IMR-90 (cell line): ENCODE measurements around the gene DHDH.
"Not testable (repeated sequence)": the region's sequence is repeated elsewhere in the genome, so short reads cannot be mapped to it uniquely, and the experiment has no call there.

Experiments
- BHLHE40 ChIP-seq: fragments of 150-350 bp; IDR thresholded peaks from 2 replicates; pipeline ENCODE4 v1.6.1; 2016; ENCODE audit warnings: mild to moderate bottlenecking, low read depth, low read length
- CEBPB ChIP-seq: IDR thresholded peaks from 2 replicates; pipeline ENCODE4 v1.6.1; 2012; ENCODE audit warnings: low read depth, low read length, improper control_type of control experiment
- FOS ChIP-seq: fragments of 150-350 bp; IDR thresholded peaks from 2 replicates; pipeline ENCODE4 v1.6.1; 2016; ENCODE audit warnings: low read depth, low read length
- MAZ ChIP-seq: IDR thresholded peaks from 2 replicates; pipeline ENCODE4 v1.6.1; 2012; ENCODE audit warnings: low read depth, mild to moderate bottlenecking, low read length, improper control_type of control experiment, moderate library complexity, borderline replicate concordance
- MXI1 ChIP-seq: IDR thresholded peaks from 2 replicates; pipeline ENCODE4 v1.6.1; 2012; ENCODE audit warnings: low read depth, mild to moderate bottlenecking, low read length, moderate library complexity, borderline replicate concordance
- POLR2A ChIP-seq: IDR thresholded peaks from 2 replicates; pipeline ENCODE4 v1.6.1; 2012; ENCODE audit warnings: mild to moderate bottlenecking, low read depth, low read length
- RAD21 ChIP-seq: IDR thresholded peaks from 2 replicates; pipeline ENCODE4 v1.6.1; 2012; ENCODE audit warnings: low read length, improper control_type of control experiment
- RCOR1 ChIP-seq: IDR thresholded peaks from 2 replicates; pipeline ENCODE4 v1.6.1; 2012; ENCODE audit warnings: mild to moderate bottlenecking, low read length, improper control_type of control experiment; ENCODE audit not compliant: insufficient replicate concordance
- RFX5 ChIP-seq: IDR thresholded peaks from 2 replicates; pipeline ENCODE4 v1.8.0; 2012; ENCODE audit warnings: low read depth, mild to moderate bottlenecking, low read length, moderate library complexity
- SMC3 ChIP-seq: fragments of 150-350 bp; IDR thresholded peaks from 2 replicates; pipeline ENCODE4 v1.6.1; 2016; ENCODE audit warnings: low read depth, mild to moderate bottlenecking, antibody characterized with exemption, low read length, moderate library complexity
- USF2 ChIP-seq: fragments of 150-350 bp; IDR thresholded peaks from 2 replicates; pipeline ENCODE4 v1.6.1; 2017; ENCODE audit warnings: mild to moderate bottlenecking, antibody characterized with exemption, low read length, low read depth
- TF ChIP-seq, protein P1 (sequence below): conservative IDR thresholded peaks from 2 replicates; pipeline ENCODE4 v1.5.1; 2012; ENCODE audit warnings: mild to moderate bottlenecking, low read depth, low read length, improper control_type of control experiment
- TF ChIP-seq, protein P2 (sequence below): fragments of 150-350 bp; IDR thresholded peaks from 2 replicates; pipeline ENCODE4 v1.6.1; 2016; ENCODE audit warnings: low read depth, mild to moderate bottlenecking, low read length, moderate library complexity, borderline replicate concordance

DNA sequence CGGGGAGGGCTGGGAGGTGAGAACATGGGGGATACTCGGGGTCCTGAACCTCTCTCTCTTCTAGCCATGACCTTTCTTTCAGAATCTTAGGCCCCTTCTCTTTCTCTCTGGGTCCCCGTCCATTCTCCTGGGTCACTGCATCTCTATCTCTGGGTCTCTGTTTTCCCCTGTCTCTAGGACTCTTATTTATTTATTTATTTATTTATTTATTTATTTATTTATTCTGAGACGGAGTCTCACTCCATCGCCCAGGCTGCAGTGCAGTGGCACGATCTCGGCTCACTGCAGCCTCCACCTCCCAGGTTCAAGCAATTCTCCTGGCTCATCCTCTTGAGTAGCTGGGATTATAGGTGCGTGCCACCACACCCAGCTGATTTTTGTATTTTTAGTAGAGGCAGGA is 14.2 kb upstream of the DHDH start:
- TF ChIP-seq, protein P1, sequence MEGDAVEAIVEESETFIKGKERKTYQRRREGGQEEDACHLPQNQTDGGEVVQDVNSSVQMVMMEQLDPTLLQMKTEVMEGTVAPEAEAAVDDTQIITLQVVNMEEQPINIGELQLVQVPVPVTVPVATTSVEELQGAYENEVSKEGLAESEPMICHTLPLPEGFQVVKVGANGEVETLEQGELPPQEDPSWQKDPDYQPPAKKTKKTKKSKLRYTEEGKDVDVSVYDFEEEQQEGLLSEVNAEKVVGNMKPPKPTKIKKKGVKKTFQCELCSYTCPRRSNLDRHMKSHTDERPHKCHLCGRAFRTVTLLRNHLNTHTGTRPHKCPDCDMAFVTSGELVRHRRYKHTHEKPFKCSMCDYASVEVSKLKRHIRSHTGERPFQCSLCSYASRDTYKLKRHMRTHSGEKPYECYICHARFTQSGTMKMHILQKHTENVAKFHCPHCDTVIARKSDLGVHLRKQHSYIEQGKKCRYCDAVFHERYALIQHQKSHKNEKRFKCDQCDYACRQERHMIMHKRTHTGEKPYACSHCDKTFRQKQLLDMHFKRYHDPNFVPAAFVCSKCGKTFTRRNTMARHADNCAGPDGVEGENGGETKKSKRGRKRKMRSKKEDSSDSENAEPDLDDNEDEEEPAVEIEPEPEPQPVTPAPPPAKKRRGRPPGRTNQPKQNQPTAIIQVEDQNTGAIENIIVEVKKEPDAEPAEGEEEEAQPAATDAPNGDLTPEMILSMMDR: not testable (repeated sequence)
- TF ChIP-seq, protein P2, sequence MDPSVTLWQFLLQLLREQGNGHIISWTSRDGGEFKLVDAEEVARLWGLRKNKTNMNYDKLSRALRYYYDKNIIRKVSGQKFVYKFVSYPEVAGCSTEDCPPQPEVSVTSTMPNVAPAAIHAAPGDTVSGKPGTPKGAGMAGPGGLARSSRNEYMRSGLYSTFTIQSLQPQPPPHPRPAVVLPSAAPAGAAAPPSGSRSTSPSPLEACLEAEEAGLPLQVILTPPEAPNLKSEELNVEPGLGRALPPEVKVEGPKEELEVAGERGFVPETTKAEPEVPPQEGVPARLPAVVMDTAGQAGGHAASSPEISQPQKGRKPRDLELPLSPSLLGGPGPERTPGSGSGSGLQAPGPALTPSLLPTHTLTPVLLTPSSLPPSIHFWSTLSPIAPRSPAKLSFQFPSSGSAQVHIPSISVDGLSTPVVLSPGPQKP: not testable (repeated sequence)
- not testable (repeated sequence) for TF ChIP-seq BHLHE40, POLR2A, MXI1, USF2, CEBPB, RAD21, FOS, MAZ, RFX5, RCOR1, SMC3
